HG03571 (cell line): ENCODE results near the gene PDZRN3.

ENCODE experiments used
- ATAC-seq: cut with Tn5 transposase; IDR thresholded peaks from one replicate; pipeline ENCODE4 v1.9.1; 2021; ENCODE audit not compliant: unreplicated experiment

Gene PDZRN3

GRCh38 chr3:73558727-73559075, 66.0 kb downstream of the PDZRN3 start:
- no peak for ATAC-seq

- ATAC-seq = no peak
These were observed 66.6 kb downstream of the PDZRN3 start for GRCh38 chr3:73557986-73558726.

GRCh38 chr3:73556520-73557372, 68.0 kb downstream of the PDZRN3 start:
- ATAC-seq = no peak

- no peak for ATAC-seq
These were observed 69.7 kb downstream of the PDZRN3 start for GRCh38 chr3:73555076-73555475.

- ATAC-seq = no peak
These were observed 72.0 kb downstream of the PDZRN3 start for GRCh38 chr3:73552700-73553099.

- no peak for ATAC-seq
These were observed 74.7 kb downstream of the PDZRN3 start for GRCh38 chr3:73550032-73550431.

GRCh38 chr3:73549051-73549600, 75.6 kb downstream of the PDZRN3 start:
- ATAC-seq = no peak

- no peak for ATAC-seq
These were observed 76.3 kb downstream of the PDZRN3 start for GRCh38 chr3:73548436-73548835.

GRCh38 chr3:73547427-73548248, 77.1 kb downstream of the PDZRN3 start:
- ATAC-seq = no peak

GRCh38 chr3:73546961-73547360, 77.8 kb downstream of the PDZRN3 start:
- ATAC-seq = no peak

- ATAC-seq = no peak
These were observed 81.3 kb downstream of the PDZRN3 start for GRCh38 chr3:73543412-73543811.

GRCh38 chr3:73542136-73542535, 82.6 kb downstream of the PDZRN3 start:
- no peak for ATAC-seq

- ATAC-seq = no peak
These were observed 83.6 kb downstream of the PDZRN3 start for GRCh38 chr3:73540969-73541740.

- ATAC-seq = no peak
These were observed 86.3 kb downstream of the PDZRN3 start for GRCh38 chr3:73538486-73538885.

GRCh38 chr3:73536952-73537351, 87.8 kb downstream of the PDZRN3 start:
- no peak for ATAC-seq

- ATAC-seq = no peak
These were observed 88.3 kb downstream of the PDZRN3 start for GRCh38 chr3:73536336-73536895.

- no peak for ATAC-seq
These were observed 88.8 kb downstream of the PDZRN3 start for GRCh38 chr3:73535931-73536330.

- ATAC-seq = no peak
These were observed 89.6 kb downstream of the PDZRN3 start for GRCh38 chr3:73535137-73535536.

GRCh38 chr3:73530022-73530396, 94.7 kb downstream of the PDZRN3 start:
- ATAC-seq = no peak
